Measurements from ENCODE around the gene UFC1. TPM values are rescaled to one million over a fixed set of nuclear protein-coding genes. Genes with fewer than 3 reads are reported as not detected.

UFC1 gene
- total and polyA plus RNA-seq, 8 donors = 93.8 to 163 (median 144) TPM

- H3K4me3 ChIP-seq = no peak overlapping the region
- no peak for TF ChIP-seq CTCF (IDR thresholded peaks at IDR 0.05)
- intact Hi-C loops (cut with DNase I) = no loop called here
- no peak for DNase-seq
- ATAC-seq = no peak
- no peaks in the 10 kb centered on the region for H3K36me3 ChIP-seq
- no peaks in the 10 kb centered on the region for H3K4me1 ChIP-seq
- no peaks in the 10 kb centered on the region for H3K27me3 ChIP-seq
- H3K27ac ChIP-seq = no peak overlapping the region
- no peaks in the 10 kb centered on the region for H3K9me3 ChIP-seq
Measured at GRCh38 chr1:161145832-161146231, 7.9 kb upstream of the UFC1 start.

GRCh38 chr1:161153176-161153575 is 602 bp upstream of the UFC1 start:
- H3K4me3 ChIP-seq = peak overlapping the region; percentile 61 to 66

GRCh38 chr1:161157867-161158266 is 4.1 kb downstream of the UFC1 start:
- Histone ChIP-seq H3K36me3 (peaks cover 0 to 37% of the 10 kb centered on the region in 2 donors), H3K27me3 (no peaks in the 10 kb centered on the region), H3K9me3 (no peaks in the 10 kb centered on the region), H3K4me1 (peaks cover 10 to 48% of the 10 kb centered on the region in 2 donors), H3K4me3 (no peak overlapping the region), H3K27ac (no peak overlapping the region)
- no peak for ATAC-seq
- no peak for TF ChIP-seq CTCF (IDR thresholded peaks at IDR 0.05)
- DNase-seq = no peak
- intact Hi-C loops (cut with DNase I) = no loop called here

More at GRCh38 chr1:161153176-161153575, 602 bp upstream of the UFC1 start:
- intact Hi-C loops (cut with DNase I) = no loop called here
- Histone ChIP-seq H3K4me1 (peaks cover 0 to 24% of the 10 kb centered on the region in 2 donors), H3K36me3 (peaks cover 0 to 17% of the 10 kb centered on the region in 2 donors), H3K27ac (peak overlapping the region; percentile 94 to 96), H3K9me3 (no peaks in the 10 kb centered on the region), H3K27me3 (no peaks in the 10 kb centered on the region)
- peak; percentile 7 for ATAC-seq
- TF ChIP-seq CTCF (IDR thresholded peaks at IDR 0.05) = no peak
- DNase-seq = no peak

GRCh38 chr1:161158316-161159010 is 4.7 kb downstream of the UFC1 start:
- intact Hi-C loops (cut with DNase I) = no loop called here
- H3K27ac ChIP-seq = peak overlapping the region; percentile 82 to 83
- H3K36me3 ChIP-seq = peaks cover 0 to 43% of the 10 kb centered on the region in 2 donors
- ATAC-seq (no peak), DNase-seq (no peak)
- no peaks in the 10 kb centered on the region for H3K27me3 ChIP-seq
- no peaks in the 10 kb centered on the region for H3K9me3 ChIP-seq
- peaks cover 10 to 44% of the 10 kb centered on the region in 2 donors for H3K4me1 ChIP-seq
- TF ChIP-seq CTCF (IDR thresholded peaks at IDR 0.05) = no peak
- H3K4me3 ChIP-seq = peak overlapping the region; percentile 81 to 91

GRCh38 chr1:161159087-161159912 is 5.5 kb downstream of the UFC1 start, which contains the start of gene USP21:
TSS of gene USP21 (plus strand) at chr1:161159500. CDS start at chr1:161160641, 1,141 bp downstream.
- H3K4me3 ChIP-seq = peak within 1 kb of the TSS; percentile 81 to 91
- no peaks in the 10 kb centered on the region for H3K27me3 ChIP-seq
- peak; percentile 98 for ATAC-seq
- no peak for TF ChIP-seq CTCF (IDR thresholded peaks at IDR 0.05)
- peaks cover 0 to 49% of the 10 kb centered on the region in 2 donors for H3K36me3 ChIP-seq
- no peaks in the 10 kb centered on the region for H3K9me3 ChIP-seq
- peaks cover 10 to 43% of the 10 kb centered on the region in 2 donors for H3K4me1 ChIP-seq
- peak within 1 kb of the TSS; percentile 82 to 83 for H3K27ac ChIP-seq
- DNase-seq = peak; percentile 93 to 98 (median 94)
- intact Hi-C loops (cut with DNase I) = no loop called here
